Kidney epithelial cell (primary cell): ENCODE data around the gene AGBL4. TPM values are rescaled to one million over a fixed set of nuclear protein-coding genes. Genes with fewer than 3 reads are reported as not detected.
A peak's percentile ranks its signal among the peaks of the same experiment; 100 is the strongest.

Experiments
- DNase-seq: peaks from one replicate; pipeline ENCODE4 v3.0.0-alpha.2; 2010; ENCODE audit warnings: low read depth
- H3K27me3 ChIP-seq: 2 replicates; pipeline ENCODE4 v1.6.0; 2011; ENCODE audit warnings: low read length; ENCODE audit not compliant: control insufficient read depth, insufficient read depth
- H3K36me3 ChIP-seq: 2 replicates; pipeline ENCODE4 v1.5.1; 2011; ENCODE audit warnings: low read length; ENCODE audit not compliant: control insufficient read depth, insufficient read depth
- H3K4me3 ChIP-seq: 2 replicates; pipeline ENCODE4 v1.5.1; 2011; ENCODE audit warnings: low read depth, mild to moderate bottlenecking, control low read depth, low read length
- CTCF ChIP-seq: IDR thresholded peaks from 2 replicates; pipeline ENCODE4 v1.5.1; 2011; ENCODE audit warnings: mild to moderate bottlenecking, moderate library complexity, low read length, control low read depth, inconsistent platforms; ENCODE audit not compliant: insufficient read depth, poor library complexity, severe bottlenecking
- total RNA-seq: library from RNA; depleted of rRNA; stranded (reverse); fragments of >200 nt; gene quantifications from 2 replicates; pipeline ENCODE4 v1.2.3, GENCODE V29; 2015

AGBL4 gene
- total RNA-seq, 1 donor from 2014 or later, result not detected

GRCh38 chr1:49185450-49185980 lies 838.2 kb downstream of the AGBL4 start:
- Histone ChIP-seq H3K27me3 (no peaks in the 10 kb centered on the region), H3K4me3 (no peak overlapping the region), H3K36me3 (no peaks in the 10 kb centered on the region)
- no peak for TF ChIP-seq CTCF
- no peak for DNase-seq

- TF ChIP-seq CTCF, result no peak
- DNase-seq, result no peak
- Histone ChIP-seq H3K36me3 (no peaks in the 10 kb centered on the region), H3K27me3 (no peaks in the 10 kb centered on the region), H3K4me3 (no peak overlapping the region)
Observed at GRCh38 chr1:49183489-49183888, 840.3 kb downstream of the AGBL4 start.

GRCh38 chr1:49181033-49181432 lies 842.7 kb downstream of the AGBL4 start:
- TF ChIP-seq CTCF, result no peak
- Histone ChIP-seq H3K4me3 (no peak overlapping the region), H3K36me3 (no peaks in the 10 kb centered on the region), H3K27me3 (no peaks in the 10 kb centered on the region)
- DNase-seq, result no peak

- DNase-seq, result no peak
- H3K27me3 ChIP-seq, result no peaks in the 10 kb centered on the region
- TF ChIP-seq CTCF, result no peak
- no peaks in the 10 kb centered on the region for H3K36me3 ChIP-seq
- H3K4me3 ChIP-seq, result no peak overlapping the region
Observed at GRCh38 chr1:49171941-49172593, 851.7 kb downstream of the AGBL4 start.

GRCh38 chr1:49166031-49166430 lies 857.7 kb downstream of the AGBL4 start:
- no peaks in the 10 kb centered on the region for H3K27me3 ChIP-seq
- H3K36me3 ChIP-seq, result no peaks in the 10 kb centered on the region
- no peak overlapping the region for H3K4me3 ChIP-seq
- no peak for TF ChIP-seq CTCF
- no peak for DNase-seq

- H3K27me3 ChIP-seq, result no peaks in the 10 kb centered on the region
- no peak overlapping the region for H3K4me3 ChIP-seq
- no peak for TF ChIP-seq CTCF
- peak; percentile 51 for DNase-seq
- no peaks in the 10 kb centered on the region for H3K36me3 ChIP-seq
Observed at GRCh38 chr1:49163031-49163430, 860.7 kb downstream of the AGBL4 start.
